ENCODE results near the gene ACYP2. TPM values are rescaled to one million over a fixed set of nuclear protein-coding genes. Genes with fewer than 3 reads are reported as not detected.

Gene ACYP2
- total RNA-seq, 4 donors from 2014 or later = 10.3 to 44.3 (median 21.7) TPM

GRCh38 chr2:54342603-54343002 lies 227.2 kb downstream of the ACYP2 start:
- intact Hi-C loops (cut with DNase I; ENCODE audit: low total_unique reads) = no loop called here
- DNase-seq = no peak
- no peaks in the 10 kb centered on the region for H3K9me3 ChIP-seq
- no peaks in the 10 kb centered on the region for H3K36me3 ChIP-seq
- TF ChIP-seq, protein P1, sequence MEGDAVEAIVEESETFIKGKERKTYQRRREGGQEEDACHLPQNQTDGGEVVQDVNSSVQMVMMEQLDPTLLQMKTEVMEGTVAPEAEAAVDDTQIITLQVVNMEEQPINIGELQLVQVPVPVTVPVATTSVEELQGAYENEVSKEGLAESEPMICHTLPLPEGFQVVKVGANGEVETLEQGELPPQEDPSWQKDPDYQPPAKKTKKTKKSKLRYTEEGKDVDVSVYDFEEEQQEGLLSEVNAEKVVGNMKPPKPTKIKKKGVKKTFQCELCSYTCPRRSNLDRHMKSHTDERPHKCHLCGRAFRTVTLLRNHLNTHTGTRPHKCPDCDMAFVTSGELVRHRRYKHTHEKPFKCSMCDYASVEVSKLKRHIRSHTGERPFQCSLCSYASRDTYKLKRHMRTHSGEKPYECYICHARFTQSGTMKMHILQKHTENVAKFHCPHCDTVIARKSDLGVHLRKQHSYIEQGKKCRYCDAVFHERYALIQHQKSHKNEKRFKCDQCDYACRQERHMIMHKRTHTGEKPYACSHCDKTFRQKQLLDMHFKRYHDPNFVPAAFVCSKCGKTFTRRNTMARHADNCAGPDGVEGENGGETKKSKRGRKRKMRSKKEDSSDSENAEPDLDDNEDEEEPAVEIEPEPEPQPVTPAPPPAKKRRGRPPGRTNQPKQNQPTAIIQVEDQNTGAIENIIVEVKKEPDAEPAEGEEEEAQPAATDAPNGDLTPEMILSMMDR (IDR thresholded peaks at IDR 0.05) = no peak
- TF ChIP-seq POLR2A (IDR thresholded peaks at IDR 0.05) = no peak
- H3K4me1 ChIP-seq = no peaks in the 10 kb centered on the region
- no peak overlapping the region for H3K27ac ChIP-seq
- no peak overlapping the region for H3K4me3 ChIP-seq
- no peaks in the 10 kb centered on the region for H3K27me3 ChIP-seq

GRCh38 chr2:54347622-54348021 lies 232.2 kb downstream of the ACYP2 start:
- no peak for DNase-seq
- Histone ChIP-seq H3K4me3 (no peak overlapping the region), H3K4me1 (no peaks in the 10 kb centered on the region), H3K36me3 (no peaks in the 10 kb centered on the region), H3K27me3 (no peaks in the 10 kb centered on the region), H3K27ac (no peak overlapping the region), H3K9me3 (no peaks in the 10 kb centered on the region)
- intact Hi-C loops (cut with DNase I; ENCODE audit: low total_unique reads) = no loop called here
- TF ChIP-seq, protein P1 (IDR thresholded peaks at IDR 0.05) = no peak
- TF ChIP-seq POLR2A (IDR thresholded peaks at IDR 0.05) = no peak

GRCh38 chr2:54348646-54349045 lies 233.2 kb downstream of the ACYP2 start:
- Histone ChIP-seq H3K36me3 (no peaks in the 10 kb centered on the region), H3K27ac (no peak overlapping the region), H3K4me1 (no peaks in the 10 kb centered on the region), H3K9me3 (no peaks in the 10 kb centered on the region), H3K27me3 (no peaks in the 10 kb centered on the region), H3K4me3 (no peak overlapping the region)
- intact Hi-C loops (cut with DNase I; ENCODE audit: low total_unique reads) = no loop called here
- no peak for DNase-seq
- TF ChIP-seq, protein P1 (IDR thresholded peaks at IDR 0.05) = no peak
- TF ChIP-seq POLR2A (IDR thresholded peaks at IDR 0.05) = no peak

DNA sequence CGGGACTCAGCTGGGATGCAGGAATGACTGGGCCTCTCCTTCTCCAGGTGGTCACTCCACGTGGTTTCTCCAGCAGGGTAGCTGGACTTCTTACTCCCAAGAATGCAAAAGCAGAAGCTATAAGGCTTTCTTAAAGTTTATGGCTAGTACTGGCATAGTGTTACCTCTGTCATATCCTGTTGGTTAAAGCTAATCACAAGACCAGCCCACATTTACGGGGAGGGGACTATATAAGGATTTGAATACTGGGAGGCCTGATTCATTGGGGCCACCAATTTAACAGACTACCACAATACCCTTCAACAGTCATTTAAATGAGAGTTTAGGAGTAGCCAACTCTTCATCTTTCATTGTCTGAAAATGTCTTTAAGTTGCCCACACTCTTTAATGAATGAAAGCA lies 235.0 kb downstream of the ACYP2 start:
- Histone ChIP-seq H3K27me3 (no peaks in the 10 kb centered on the region), H3K27ac (no peak overlapping the region), H3K36me3 (no peaks in the 10 kb centered on the region), H3K9me3 (no peaks in the 10 kb centered on the region), H3K4me3 (no peak overlapping the region), H3K4me1 (no peaks in the 10 kb centered on the region)
- no peak for DNase-seq
- TF ChIP-seq, protein P1 (IDR thresholded peaks at IDR 0.05) = no peak
- no peak for TF ChIP-seq POLR2A (IDR thresholded peaks at IDR 0.05)
- intact Hi-C loops (cut with DNase I; ENCODE audit: low total_unique reads) = no loop called here

GRCh38 chr2:54353216-54353615 lies 237.8 kb downstream of the ACYP2 start:
- H3K27me3 ChIP-seq = no peaks in the 10 kb centered on the region
- intact Hi-C loops (cut with DNase I; ENCODE audit: low total_unique reads) = no loop called here
- no peak overlapping the region for H3K27ac ChIP-seq
- no peaks in the 10 kb centered on the region for H3K9me3 ChIP-seq
- no peaks in the 10 kb centered on the region for H3K36me3 ChIP-seq
- no peak overlapping the region for H3K4me3 ChIP-seq
- TF ChIP-seq, protein P1 (IDR thresholded peaks at IDR 0.05) = no peak
- TF ChIP-seq POLR2A (IDR thresholded peaks at IDR 0.05) = no peak
- no peak for DNase-seq
- no peaks in the 10 kb centered on the region for H3K4me1 ChIP-seq

Small RNAs within 50 kb of the gene (small RNA-seq; reads per million reads assigned to genes)
- gene RNU7-172P = not detected

Other genes with a start within 250 kb of the ACYP2 start
- gene PSME4, start 144.6 kb upstream of the ACYP2 start, total RNA-seq = 10 to 100 TPM; 20.0 to 94.5 (median 78.8) TPM
- under 1 TPM in 1 of 4 donors, not detected in 3; 0.18 TPM for gene TSPYL6, start 140.6 kb downstream of the ACYP2 start, total RNA-seq